Panc1 (cell line): Measurements from ENCODE around the gene TMEM184A. TPM values are rescaled to one million over a fixed set of nuclear protein-coding genes. Genes with fewer than 3 reads are reported as not detected.

Experiments
- ATAC-seq: fragments of 200-7000 bp; cut with Tn5 transposase; 2 replicates; pipeline ENCODE4 v1.9.1; 2020; ENCODE audit warnings: mild to moderate bottlenecking, moderate library complexity
- BruUV-seq: library from RNA; stranded (reverse); fragments of 400-500 nt; replicated peaks from 2 replicates; lab custom pipeline; 2021; lab: Mats Ljungman, UMichigan
- CTCF ChIA-PET: fragments of 300-600 bp; sonication (Branson Sonifier 250); formaldehyde crosslinking; loops from one replicate; lab custom pipeline; 2022; ENCODE audit warnings: antibody characterized with exemption; lab: Charles Lee
- POLR2A ChIA-PET: fragments of 300-600 bp; sonication (Branson Sonifier 250); formaldehyde crosslinking; loops from one replicate; lab custom pipeline; 2022; ENCODE audit warnings: antibody characterized with exemption; lab: Charles Lee
- DNase-seq: peaks from one replicate; pipeline ENCODE4 v3.0.0-alpha.2; 2010; ENCODE audit warnings: low read depth, low spot score
- H3K27ac ChIP-seq: 2 replicates; pipeline ENCODE4 v1.5.1; 2011; ENCODE audit warnings: mild to moderate bottlenecking, low read length, inconsistent platforms
- H3K27me3 ChIP-seq: fragments of 200-500 bp; sonication (Bioruptor generic); 2 replicates; pipeline ENCODE4 v1.6.0; 2014; ENCODE audit warnings: low read length, inconsistent platforms; ENCODE audit not compliant: control insufficient read depth, insufficient read depth
- H3K36me3 ChIP-seq: fragments of 200-500 bp; sonication (Bioruptor generic); 2 replicates; pipeline ENCODE4 v1.5.1; 2014; ENCODE audit warnings: inconsistent platforms, mild to moderate bottlenecking, low read length, moderate library complexity; ENCODE audit not compliant: control insufficient read depth, insufficient read depth
- H3K4me1 ChIP-seq: 2 replicates; pipeline ENCODE4 v1.5.1; 2011; ENCODE audit warnings: inconsistent platforms, mild to moderate bottlenecking, low read length, moderate library complexity; ENCODE audit not compliant: control insufficient read depth, insufficient read depth
- H3K4me3 ChIP-seq, 2 experiments: 2 replicates each; pipeline ENCODE4 v1.5.1; 2011 to 2012; ENCODE audit warnings: low read depth in 2 of 2, low read length in 2 of 2, mild to moderate bottlenecking in 2 of 2, inconsistent platforms in 1 of 2, moderate library complexity in 1 of 2
- H3K9me3 ChIP-seq: fragments of 200-500 bp; sonication (Bioruptor generic); 2 replicates; pipeline ENCODE4 v1.5.1; 2014; ENCODE audit warnings: low read depth, mild to moderate bottlenecking, inconsistent platforms, low read length, moderate library complexity; ENCODE audit not compliant: control insufficient read depth, insufficient read depth
- CTCF ChIP-seq: fragments of 450-650 bp; IDR thresholded peaks from 2 replicates; pipeline ENCODE4 v1.5.1; 2017; ENCODE audit warnings: mild to moderate bottlenecking
- POLR2AphosphoS5 ChIP-seq: IDR thresholded peaks from 2 replicates; pipeline ENCODE4 v1.6.1; 2012; ENCODE audit warnings: mild to moderate bottlenecking, low read depth, low read length, moderate library complexity
- SIN3A ChIP-seq: IDR thresholded peaks from 2 replicates; pipeline ENCODE4 v1.6.1; 2012; ENCODE audit warnings: low read depth, mild to moderate bottlenecking, low read length, moderate library complexity, borderline replicate concordance; ENCODE audit not compliant: insufficient read depth
- TCF7L2 ChIP-seq: IDR thresholded peaks from 2 replicates; pipeline ENCODE4 v1.6.1; 2011; ENCODE audit warnings: mild to moderate bottlenecking, low read depth, low read length, inconsistent platforms
- in situ Hi-C: cut with HindIII; loops from 2 replicates; pipeline ENCODE4 v1.10.0; 2016; ENCODE audit warnings: low sequenced_read_pairs, low pct_unique_long_range_greater_than_20kb
- intact Hi-C: fragments of 100-400 bp; cut with micrococcal nuclease; formaldehyde crosslinking; loops from one replicate; pipeline ENCODE4 v1.10.0; 2022; ENCODE audit not compliant: unreplicated experiment
- total RNA-seq: library from RNA; stranded (reverse); gene quantifications from one replicate; pipeline ENCODE4 v1.2.1, GENCODE V29; 2021; ENCODE audit not compliant: unreplicated experiment
- TF ChIP-seq, protein P1 (sequence below), 2 experiments: IDR thresholded peaks; 2 replicates each; pipeline ENCODE4 v1.6.1; 2011 to 2012; ENCODE audit warnings: low read depth in 2 of 2, control low read depth in 1 of 2, low read length in 1 of 2, mild to moderate bottlenecking in 1 of 2, moderate library complexity in 1 of 2; ENCODE audit not compliant: insufficient read depth in 1 of 2

Gene TMEM184A
- total RNA-seq, 1 experiment from 2014 or later = 9.2 TPM

DNA sequence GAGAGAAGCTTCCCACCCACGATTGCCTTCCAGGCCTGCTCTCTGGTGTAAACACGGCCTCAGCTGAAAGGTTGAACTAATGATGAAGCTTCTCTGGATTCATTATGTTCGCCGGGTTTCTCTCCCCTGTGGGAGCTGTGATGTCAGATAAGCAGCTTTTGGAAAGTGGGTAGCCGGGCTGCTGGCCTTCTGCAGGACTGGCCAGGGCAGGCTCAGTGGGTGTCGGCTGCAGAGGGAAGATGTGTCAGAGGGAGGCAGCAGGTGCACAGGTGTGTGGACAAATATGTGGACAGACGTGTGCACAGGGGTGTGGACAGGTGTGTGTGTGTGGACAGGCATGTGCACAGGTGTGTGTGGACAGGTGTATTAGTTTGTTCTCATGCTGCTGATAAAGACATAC lies 42.3 kb upstream of the TMEM184A start:
- no peaks in the 10 kb centered on the region for H3K9me3 ChIP-seq
- POLR2A ChIA-PET = no interaction called here
- no TSS peak for BruUV-seq
- TF ChIP-seq, protein P1, sequence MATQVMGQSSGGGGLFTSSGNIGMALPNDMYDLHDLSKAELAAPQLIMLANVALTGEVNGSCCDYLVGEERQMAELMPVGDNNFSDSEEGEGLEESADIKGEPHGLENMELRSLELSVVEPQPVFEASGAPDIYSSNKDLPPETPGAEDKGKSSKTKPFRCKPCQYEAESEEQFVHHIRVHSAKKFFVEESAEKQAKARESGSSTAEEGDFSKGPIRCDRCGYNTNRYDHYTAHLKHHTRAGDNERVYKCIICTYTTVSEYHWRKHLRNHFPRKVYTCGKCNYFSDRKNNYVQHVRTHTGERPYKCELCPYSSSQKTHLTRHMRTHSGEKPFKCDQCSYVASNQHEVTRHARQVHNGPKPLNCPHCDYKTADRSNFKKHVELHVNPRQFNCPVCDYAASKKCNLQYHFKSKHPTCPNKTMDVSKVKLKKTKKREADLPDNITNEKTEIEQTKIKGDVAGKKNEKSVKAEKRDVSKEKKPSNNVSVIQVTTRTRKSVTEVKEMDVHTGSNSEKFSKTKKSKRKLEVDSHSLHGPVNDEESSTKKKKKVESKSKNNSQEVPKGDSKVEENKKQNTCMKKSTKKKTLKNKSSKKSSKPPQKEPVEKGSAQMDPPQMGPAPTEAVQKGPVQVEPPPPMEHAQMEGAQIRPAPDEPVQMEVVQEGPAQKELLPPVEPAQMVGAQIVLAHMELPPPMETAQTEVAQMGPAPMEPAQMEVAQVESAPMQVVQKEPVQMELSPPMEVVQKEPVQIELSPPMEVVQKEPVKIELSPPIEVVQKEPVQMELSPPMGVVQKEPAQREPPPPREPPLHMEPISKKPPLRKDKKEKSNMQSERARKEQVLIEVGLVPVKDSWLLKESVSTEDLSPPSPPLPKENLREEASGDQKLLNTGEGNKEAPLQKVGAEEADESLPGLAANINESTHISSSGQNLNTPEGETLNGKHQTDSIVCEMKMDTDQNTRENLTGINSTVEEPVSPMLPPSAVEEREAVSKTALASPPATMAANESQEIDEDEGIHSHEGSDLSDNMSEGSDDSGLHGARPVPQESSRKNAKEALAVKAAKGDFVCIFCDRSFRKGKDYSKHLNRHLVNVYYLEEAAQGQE (IDR thresholded peaks at IDR 0.05; ENCODE audit: insufficient read depth in 1 of 2, low read depth in 2 of 2, low read length in 1 of 2) = no peak
- TF ChIP-seq SIN3A = no peak
- TF ChIP-seq CTCF = no peak
- TF ChIP-seq TCF7L2 = no peak
- TF ChIP-seq POLR2AphosphoS5 = no peak
- H3K4me3 ChIP-seq = no peak overlapping the region
- in situ Hi-C loops = no loop called here
- H3K27ac ChIP-seq = no peak overlapping the region
- intact Hi-C loops = no loop called here
- ATAC-seq (no peak), DNase-seq (no peak)
- H3K27me3 ChIP-seq = peaks cover 3% of the 10 kb centered on the region; the same call in 1 of the 2 replicates
- CTCF ChIA-PET = no interaction called here
- no peaks in the 10 kb centered on the region for H3K4me1 ChIP-seq
- no peaks in the 10 kb centered on the region for H3K36me3 ChIP-seq

DNA sequence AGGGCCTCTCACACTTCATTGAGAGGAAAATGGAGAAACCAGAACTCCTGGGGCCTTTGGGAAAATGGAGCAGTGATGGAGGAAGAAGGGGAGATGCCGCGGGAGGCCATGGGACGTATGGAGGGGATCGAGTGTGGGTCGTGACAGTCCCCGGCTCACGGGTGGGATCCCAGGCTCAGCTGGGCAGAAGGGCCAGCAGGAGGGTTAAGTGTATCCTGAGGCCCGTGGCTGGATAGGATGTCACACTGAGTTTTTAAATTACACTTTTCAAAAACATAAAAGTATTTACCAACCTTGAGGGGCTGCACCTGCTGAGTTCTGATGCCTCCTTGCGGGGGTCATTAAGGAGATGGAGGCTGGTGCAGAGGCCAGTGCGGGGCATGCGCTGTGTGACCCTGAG lies 41.8 kb upstream of the TMEM184A start:
- no TSS peak for BruUV-seq
- H3K4me3 ChIP-seq = no peak overlapping the region
- no peaks in the 10 kb centered on the region for H3K9me3 ChIP-seq
- no peak for TF ChIP-seq CTCF
- no peak for TF ChIP-seq SIN3A
- TF ChIP-seq, protein P1 (IDR thresholded peaks at IDR 0.05; ENCODE audit: insufficient read depth in 1 of 2, low read depth in 2 of 2, low read length in 1 of 2) = no peak
- TF ChIP-seq TCF7L2 = no peak
- no peak for TF ChIP-seq POLR2AphosphoS5
- DNase-seq = no peak
- no peak overlapping the region for H3K27ac ChIP-seq
- in situ Hi-C loops = no loop called here
- ChIA-PET CTCF (no interaction called here), POLR2A (no interaction called here)
- peaks cover 3% of the 10 kb centered on the region; the same call in 1 of the 2 replicates for H3K27me3 ChIP-seq
- ATAC-seq = no peak
- H3K36me3 ChIP-seq = no peaks in the 10 kb centered on the region
- no peaks in the 10 kb centered on the region for H3K4me1 ChIP-seq
- intact Hi-C loops = no loop called here
